ENCODE data around the gene FAM20C.

The FAM20C gene

GRCh38 chr7:278081-278480 lies 85.7 kb downstream of the FAM20C start:
- no peak for DNase-seq

GRCh38 chr7:279821-280220 lies 87.5 kb downstream of the FAM20C start:
- no peak for DNase-seq

- no peak for DNase-seq
These were observed 88.1 kb downstream of the FAM20C start for GRCh38 chr7:280461-280860.

- DNase-seq = no peak
These were observed 89.3 kb downstream of the FAM20C start for GRCh38 chr7:281637-282036.

GRCh38 chr7:282621-283020 lies 90.2 kb downstream of the FAM20C start:
- no peak for DNase-seq

GRCh38 chr7:284762-285722 lies 92.7 kb downstream of the FAM20C start:
- no peak for DNase-seq

GRCh38 chr7:285731-286130 lies 93.4 kb downstream of the FAM20C start:
- DNase-seq = no peak

GRCh38 chr7:286266-286665 lies 93.9 kb downstream of the FAM20C start:
- DNase-seq = no peak

- no peak for DNase-seq
These were observed 96.3 kb downstream of the FAM20C start for GRCh38 chr7:288671-289101.

GRCh38 chr7:289209-289755 lies 96.9 kb downstream of the FAM20C start:
- DNase-seq = no peak

- DNase-seq = no peak
These were observed 97.6 kb downstream of the FAM20C start, which contains the start of gene FOXL3 for GRCh38 chr7:289756-290553. TSS of gene FOXL3 (plus strand) at chr7:290170. CDS start at chr7:290170, 0 bp downstream.

- no peak for DNase-seq
These were observed 98.4 kb downstream of the FAM20C start for GRCh38 chr7:290554-291372.

- no peak for DNase-seq
These were observed 99.2 kb downstream of the FAM20C start for GRCh38 chr7:291373-292092.

GRCh38 chr7:292226-292625 lies 99.9 kb downstream of the FAM20C start:
- DNase-seq = no peak

GRCh38 chr7:292826-293225 lies 100.5 kb downstream of the FAM20C start:
- DNase-seq = no peak

- no peak for DNase-seq
These were observed 101.5 kb downstream of the FAM20C start for GRCh38 chr7:293681-294439.

GRCh38 chr7:294440-295154 lies 102.2 kb downstream of the FAM20C start:
- DNase-seq = no peak

GRCh38 chr7:295155-296154 lies 103.1 kb downstream of the FAM20C start:
- DNase-seq = no peak

GRCh38 chr7:296373-296945 lies 104.1 kb downstream of the FAM20C start:
- no peak for DNase-seq

Measured in bone marrow (tissue), 2 donors.